DOHH2 (cell line): ENCODE data around the gene MTCL1.

Source experiments
- H3F3A ChIP-seq: fragments of 200-600 bp; sonication (generic), shearing (Covaris generic); 2 replicates; pipeline ENCODE4 v1.6.0; 2016; ENCODE audit warnings: antibody characterized with exemption, mild to moderate bottlenecking; ENCODE audit not compliant: control insufficient read depth, insufficient read depth
- H3K27ac ChIP-seq: fragments of 200-600 bp; sonication (generic); 2 replicates; pipeline ENCODE4 v1.5.1; 2014; ENCODE audit warnings: low read depth, mild to moderate bottlenecking, low read length, moderate library complexity
- H3K27me3 ChIP-seq: fragments of 200-600 bp; sonication (generic); 2 replicates; pipeline ENCODE4 v1.6.1; 2014; ENCODE audit warnings: mild to moderate bottlenecking, low read length, mixed read lengths; ENCODE audit not compliant: control insufficient read depth
- H3K36me3 ChIP-seq: fragments of 200-600 bp; sonication (generic); 2 replicates; pipeline ENCODE4 v1.6.1; 2014; ENCODE audit warnings: mild to moderate bottlenecking, low read length, moderate library complexity, mixed read lengths; ENCODE audit not compliant: control insufficient read depth
- H3K4me1 ChIP-seq: fragments of 200-600 bp; sonication (generic); 2 replicates; pipeline ENCODE4 v1.6.1; 2014; ENCODE audit warnings: mild to moderate bottlenecking, low read length, mixed read lengths; ENCODE audit not compliant: control insufficient read depth
- H3K4me2 ChIP-seq: fragments of 200-600 bp; sonication (generic); 2 replicates; pipeline ENCODE4 v1.6.0; 2014; ENCODE audit warnings: mild to moderate bottlenecking, low read length, moderate library complexity
- H3K4me3 ChIP-seq: fragments of 200-600 bp; sonication (generic); 2 replicates; pipeline ENCODE4 v1.5.1; 2014; ENCODE audit warnings: mild to moderate bottlenecking, low read length, mixed read lengths
- H3K79me2 ChIP-seq: fragments of 200-600 bp; sonication (generic); 2 replicates; pipeline ENCODE4 v1.6.1; 2014; ENCODE audit warnings: mild to moderate bottlenecking, low read length, mixed read lengths; ENCODE audit not compliant: control insufficient read depth
- H3K9me2 ChIP-seq: fragments of 200-600 bp; sonication (generic); replicated peaks from 2 replicates; pipeline ENCODE4 v1.6.1; 2014; ENCODE audit warnings: mild to moderate bottlenecking, low read length, mixed read lengths; ENCODE audit not compliant: control insufficient read depth
- H3K9me3 ChIP-seq: fragments of 200-600 bp; sonication (generic); 2 replicates; pipeline ENCODE4 v1.6.1; 2014; ENCODE audit warnings: antibody characterized with exemption, low read length, mixed read lengths; ENCODE audit not compliant: control insufficient read depth, insufficient read depth
- H4K20me1 ChIP-seq: fragments of 200-600 bp; sonication (generic); 2 replicates; pipeline ENCODE4 v1.6.0; 2014; ENCODE audit warnings: low read depth, mild to moderate bottlenecking, antibody characterized with exemption, low read length, moderate library complexity; ENCODE audit not compliant: control insufficient read depth, insufficient read depth
- CTCF ChIP-seq: fragments of 200-600 bp; sonication (generic); IDR thresholded peaks from one replicate; pipeline ENCODE4 v1.5.1; 2014; ENCODE audit warnings: antibody characterized with exemption, mild to moderate bottlenecking, low read depth, low read length; ENCODE audit not compliant: poor library complexity, severe bottlenecking
- EZH2phosphoT487 ChIP-seq: fragments of 200-600 bp; sonication (generic); IDR thresholded peaks from 2 replicates; pipeline ENCODE4 v1.6.1; 2017; ENCODE audit warnings: borderline replicate concordance, mild to moderate bottlenecking, antibody characterized with exemption, low read length, moderate library complexity, mixed read lengths

MTCL1 gene

GRCh38 chr18:8702668-8703067 is 2.7 kb upstream of the MTCL1 start:
- no peaks in the 10 kb centered on the region for H4K20me1 ChIP-seq
- TF ChIP-seq EZH2phosphoT487 (no peak), CTCF (no peak)
- no peak overlapping the region for H3K4me2 ChIP-seq
- H3F3A ChIP-seq = peaks cover under 1% of the 10 kb centered on the region; the same call in 1 of the 2 replicates
- H3K27me3 ChIP-seq = peaks cover 21% of the 10 kb centered on the region; the same call in 1 of the 2 replicates
- no peaks in the 10 kb centered on the region for H3K9me2 ChIP-seq
- H3K27ac ChIP-seq = no peak overlapping the region
- H3K4me1 ChIP-seq = peaks cover 18% of the 10 kb centered on the region
- no peaks in the 10 kb centered on the region for H3K9me3 ChIP-seq
- H3K79me2 ChIP-seq = peaks cover 4% of the 10 kb centered on the region; the same call in 1 of the 2 replicates
- no peaks in the 10 kb centered on the region for H3K36me3 ChIP-seq
- H3K4me3 ChIP-seq = no peak overlapping the region

- Histone ChIP-seq H3K27ac (no peak overlapping the region), H3K4me1 (peaks cover 20% of the 10 kb centered on the region), H3K4me2 (no peak overlapping the region), H3K9me2 (no peaks in the 10 kb centered on the region), H3F3A (peaks cover 3% of the 10 kb centered on the region; the same call in 1 of the 2 replicates), H3K79me2 (peaks cover 4% of the 10 kb centered on the region; the same call in 1 of the 2 replicates), H4K20me1 (no peaks in the 10 kb centered on the region), H3K27me3 (peaks cover 21% of the 10 kb centered on the region; the same call in 1 of the 2 replicates), H3K4me3 (no peak overlapping the region), H3K9me3 (no peaks in the 10 kb centered on the region), H3K36me3 (no peaks in the 10 kb centered on the region)
- TF ChIP-seq EZH2phosphoT487 (no peak), CTCF (no peak)
Measured at GRCh38 chr18:8703092-8703709, 2.2 kb upstream of the MTCL1 start.

GRCh38 chr18:8703781-8704301 is 1.5 kb upstream of the MTCL1 start:
- H3K4me2 ChIP-seq = peak overlapping the region; percentile 91; the same call in 1 of the 2 replicates
- H4K20me1 ChIP-seq = no peaks in the 10 kb centered on the region
- no peak overlapping the region for H3K27ac ChIP-seq
- H3K79me2 ChIP-seq = peaks cover 7% of the 10 kb centered on the region; the same call in 1 of the 2 replicates
- H3K9me3 ChIP-seq = no peaks in the 10 kb centered on the region
- no peaks in the 10 kb centered on the region for H3K9me2 ChIP-seq
- H3F3A ChIP-seq = peaks cover 3% of the 10 kb centered on the region; the same call in 1 of the 2 replicates
- H3K27me3 ChIP-seq = peaks cover 21% of the 10 kb centered on the region; the same call in 1 of the 2 replicates
- no peak for TF ChIP-seq EZH2phosphoT487
- TF ChIP-seq CTCF = no peak
- peak overlapping the region; percentile 72; the same call in 1 of the 2 replicates for H3K4me3 ChIP-seq
- H3K36me3 ChIP-seq = no peaks in the 10 kb centered on the region
- H3K4me1 ChIP-seq = peaks cover 20% of the 10 kb centered on the region
